WTC11 (cell line): ENCODE results near the gene STK35.

ENCODE experiments used
- CTCF ChIP-seq: fragments of 200-600 bp; IDR thresholded peaks from 2 replicates; pipeline ENCODE4 v1.8.0; 2022; ENCODE audit warnings: antibody characterized with exemption
- IRF1 ChIP-seq: sonication (generic); formaldehyde crosslinking; IDR thresholded peaks from 2 replicates; pipeline ENCODE4 v1.8.0; 2023; ENCODE audit warnings: missing genetic modification reagents
- MYBL2 ChIP-seq: sonication (generic); formaldehyde crosslinking; IDR thresholded peaks from 2 replicates; pipeline ENCODE4 v1.8.1; 2023; ENCODE audit warnings: mild to moderate bottlenecking, moderate library complexity, missing genetic modification reagents
- NR1H2 ChIP-seq: sonication (generic); formaldehyde crosslinking; IDR thresholded peaks from 2 replicates; pipeline ENCODE4 v1.9.0; 2021; ENCODE audit warnings: mild to moderate bottlenecking, moderate library complexity, missing genetic modification reagents
- PRDM15 ChIP-seq: sonication (generic); formaldehyde crosslinking; IDR thresholded peaks from 2 replicates; pipeline ENCODE4 v1.8.0; 2022; ENCODE audit warnings: missing genetic modification reagents

GRCh38 chr20:2086177-2086979 lies 15.2 kb upstream of the STK35 start:
- TF ChIP-seq IRF1 (CRISPR knock-in tag) (no peak), CTCF (no peak), MYBL2 (CRISPR knock-in tag) (no peak), PRDM15 (CRISPR knock-in tag) (no peak), NR1H2 (CRISPR knock-in tag) (no peak)
